CD4-positive, alpha-beta T cell treated with Interferon alpha-2 for 1 hour (primary cell): Measurements from ENCODE around the gene TM9SF4.
"Not testable (repeated sequence)": the region's sequence is repeated elsewhere in the genome, so short reads cannot be mapped to it uniquely, and the experiment has no call there.

Experiments used
- DNase-seq, 2 donors: peaks; one replicate each; pipeline ENCODE4 v3.0.0-alpha.2; 2020 to 2022

The TM9SF4 gene

GRCh38 chr20:32098786-32099185 lies 10.7 kb upstream of the TM9SF4 start:
- no peak for DNase-seq

- DNase-seq: no peak
These were observed 611 bp upstream of the TM9SF4 start for GRCh38 chr20:32108814-32109391.

GRCh38 chr20:32110173-32110704 lies 725 bp downstream of the TM9SF4 start:
- no peak for DNase-seq

- no peak for DNase-seq
These were observed 1.2 kb downstream of the TM9SF4 start for GRCh38 chr20:32110727-32111126.

GRCh38 chr20:32111156-32111686 lies 1.7 kb downstream of the TM9SF4 start:
- DNase-seq: no peak

- DNase-seq: peak in 1 of 2 donors; percentile 3
These were observed 2.2 kb downstream of the TM9SF4 start for GRCh38 chr20:32111753-32112152.

GRCh38 chr20:32112841-32113240 lies 3.3 kb downstream of the TM9SF4 start:
- DNase-seq: peak in 1 of 2 donors; percentile 73

GRCh38 chr20:32113591-32114260 lies 4.2 kb downstream of the TM9SF4 start:
- DNase-seq: no peak

- no peak for DNase-seq
These were observed 4.9 kb downstream of the TM9SF4 start for GRCh38 chr20:32114305-32114960.

GRCh38 chr20:32115211-32115767 lies 5.8 kb downstream of the TM9SF4 start:
- DNase-seq: no peak

- DNase-seq: no peak
These were observed 6.6 kb downstream of the TM9SF4 start for GRCh38 chr20:32116079-32116521.

GRCh38 chr20:32116796-32117195 lies 7.3 kb downstream of the TM9SF4 start:
- not testable (repeated sequence) for DNase-seq

- DNase-seq: not testable (repeated sequence)
These were observed 8.9 kb downstream of the TM9SF4 start for GRCh38 chr20:32118427-32118826.

GRCh38 chr20:32119734-32120133 lies 10.2 kb downstream of the TM9SF4 start:
- no peak for DNase-seq

- not testable (repeated sequence) for DNase-seq
These were observed 12.4 kb downstream of the TM9SF4 start for GRCh38 chr20:32121908-32122307.

- DNase-seq: no peak
These were observed 13.6 kb downstream of the TM9SF4 start for GRCh38 chr20:32123088-32123487.

- DNase-seq: no peak
These were observed 15.5 kb downstream of the TM9SF4 start for GRCh38 chr20:32124916-32125454.

- no peak for DNase-seq
These were observed 16.0 kb downstream of the TM9SF4 start for GRCh38 chr20:32125506-32125905.

GRCh38 chr20:32126919-32127318 lies 17.4 kb downstream of the TM9SF4 start:
- no peak for DNase-seq

GRCh38 chr20:32127347-32127746 lies 17.8 kb downstream of the TM9SF4 start:
- no peak for DNase-seq

GRCh38 chr20:32128167-32128566 lies 18.7 kb downstream of the TM9SF4 start:
- no peak for DNase-seq

GRCh38 chr20:32129863-32130262 lies 20.3 kb downstream of the TM9SF4 start:
- no peak for DNase-seq

GRCh38 chr20:32130352-32130751 lies 20.8 kb downstream of the TM9SF4 start:
- no peak for DNase-seq
